Activated CD8-positive, alpha-beta memory T cell treated with anti-CD3 and anti-CD28 coated beads, Interleukin-2, amount 10 ng/mL, durations not matched to agents 7 days and 5 days (primary cell): ENCODE results near the gene COMMD4. TPM values are rescaled to one million over a fixed set of nuclear protein-coding genes. Genes with fewer than 3 reads are reported as not detected.

Experiments
- ATAC-seq: fragments of 150-1000 bp; cut with Tn5 transposase; one replicate; pipeline ENCODE4 v1.10.0; 2021; ENCODE audit warnings: moderate library complexity
- CTCF ChIA-PET: fragments of 350-600 bp; sonication (Branson Sonifier 250); formaldehyde crosslinking; loops from one replicate; lab custom pipeline; 2021; ENCODE audit warnings: antibody characterized with exemption; lab: Charles Lee
- DNase-seq: peaks from one replicate; pipeline ENCODE4 v3.0.0-alpha.2; 2020
- H3K27ac Mint-ChIP-seq: one replicate; pipeline ENCODE4 v1.8.0; 2021; ENCODE audit warnings: mild to moderate bottlenecking, mixed read lengths
- H3K27me3 Mint-ChIP-seq: one replicate; pipeline ENCODE4 v1.8.0; 2021; ENCODE audit warnings: mixed read lengths
- H3K36me3 Mint-ChIP-seq: one replicate; pipeline ENCODE4 v1.8.0; 2021; ENCODE audit warnings: mild to moderate bottlenecking, mixed read lengths
- H3K4me1 Mint-ChIP-seq: one replicate; pipeline ENCODE4 v1.8.0; 2021; ENCODE audit warnings: mixed read lengths
- H3K4me3 Mint-ChIP-seq: one replicate; pipeline ENCODE4 v1.8.0; 2021; ENCODE audit warnings: mild to moderate bottlenecking, moderate library complexity, mixed read lengths
- H3K9me3 Mint-ChIP-seq: one replicate; pipeline ENCODE4 v1.8.0; 2022; ENCODE audit warnings: low read depth, mixed read lengths
- total RNA-seq, 2 experiments: library from RNA; stranded (reverse); gene quantifications; one replicate each; pipeline ENCODE4 v1.2.3, GENCODE V29; 2021

The COMMD4 gene
- total RNA-seq, 2 experiments from 2014 or later, result 76.6 to 80.7 TPM

DNA sequence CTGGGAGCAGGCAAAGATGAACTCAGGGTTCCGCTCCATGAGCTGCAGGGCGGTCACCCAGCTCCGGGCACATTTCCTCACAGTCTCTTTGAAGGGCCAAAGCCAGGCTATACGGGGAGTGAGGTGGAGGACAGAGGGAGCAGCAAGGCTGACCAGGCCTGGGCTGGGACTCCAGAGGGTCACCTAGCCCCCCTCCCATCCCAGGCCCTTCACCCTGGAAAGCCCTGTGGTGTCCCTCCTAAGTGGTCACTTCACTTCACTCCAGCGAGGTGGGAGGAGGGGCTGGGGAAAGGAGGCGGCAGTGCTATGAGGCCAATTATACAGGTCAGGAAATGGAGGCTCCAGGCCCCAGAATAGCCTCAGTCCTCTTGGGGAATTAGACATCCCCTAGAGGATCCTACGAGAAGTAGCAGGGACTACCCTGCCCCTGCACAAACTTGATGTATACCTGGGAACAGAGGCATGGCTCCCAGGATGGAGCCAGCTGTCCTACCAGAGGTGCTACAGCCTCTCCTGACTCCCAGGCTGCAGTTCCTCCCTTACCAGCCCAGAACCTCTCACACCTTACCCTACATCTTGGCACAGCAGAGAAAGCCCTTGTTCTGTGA, 26.9 kb downstream of the COMMD4 start:
- CTCF ChIA-PET, result no interaction called here
- Mint-ChIP-seq H3K9me3 (no peaks in the 10 kb centered on the region), H3K27ac (no peak overlapping the region), H3K27me3 (no peaks in the 10 kb centered on the region), H3K4me1 (peaks cover 10% of the 10 kb centered on the region), H3K36me3 (peaks cover 4% of the 10 kb centered on the region), H3K4me3 (no peak overlapping the region)
- DNase-seq (no peak), ATAC-seq (no peak)

DNA sequence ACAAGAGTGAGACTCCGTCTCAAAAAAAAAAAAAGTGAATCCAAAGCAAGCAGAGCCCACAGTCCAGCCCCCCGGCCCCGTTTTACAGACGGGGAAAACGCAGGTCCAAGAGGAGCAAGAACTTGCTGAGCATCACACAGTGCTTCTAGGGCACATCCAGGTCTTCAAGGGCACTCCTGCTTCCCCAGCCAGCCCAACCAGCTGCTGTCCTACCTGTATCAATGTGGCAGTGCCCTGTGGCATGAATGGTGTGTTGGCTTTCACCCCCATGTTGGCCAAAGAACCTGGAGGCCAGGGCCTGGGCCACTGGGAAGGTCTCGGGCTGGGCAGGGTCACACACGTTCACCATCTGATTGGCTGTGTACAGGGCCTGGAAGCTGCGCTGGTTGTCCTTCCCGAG, 27.9 kb downstream of the COMMD4 start:
- Mint-ChIP-seq H3K9me3 (no peaks in the 10 kb centered on the region), H3K36me3 (peaks cover 2% of the 10 kb centered on the region), H3K4me3 (no peak overlapping the region), H3K4me1 (peaks cover 13% of the 10 kb centered on the region), H3K27ac (no peak overlapping the region), H3K27me3 (no peaks in the 10 kb centered on the region)
- DNase-seq (no peak), ATAC-seq (no peak)
- CTCF ChIA-PET, result no interaction called here

DNA sequence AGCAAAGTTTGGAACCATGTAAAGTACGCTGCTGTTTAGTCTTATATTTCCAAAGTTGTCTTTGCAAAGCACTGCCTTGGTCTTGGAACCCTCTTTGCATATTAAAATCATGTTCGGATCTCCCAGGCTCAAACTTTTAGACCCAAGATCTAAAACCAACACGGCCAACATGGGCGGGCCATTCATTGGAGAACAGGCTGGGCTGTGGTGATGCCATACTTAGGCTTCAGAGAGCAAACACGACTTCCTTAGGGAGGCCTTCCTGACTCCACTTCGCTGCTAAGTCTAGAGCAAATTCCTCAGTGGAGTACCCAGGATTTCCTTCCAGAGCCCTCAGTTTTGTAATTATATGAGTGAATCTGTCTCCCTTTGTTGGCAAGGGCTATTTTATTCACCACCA, 29.0 kb downstream of the COMMD4 start:
- Mint-ChIP-seq H3K4me1 (peaks cover 24% of the 10 kb centered on the region), H3K9me3 (no peaks in the 10 kb centered on the region), H3K4me3 (no peak overlapping the region), H3K27me3 (no peaks in the 10 kb centered on the region), H3K36me3 (peaks cover 9% of the 10 kb centered on the region), H3K27ac (no peak overlapping the region)
- CTCF ChIA-PET, result no interaction called here
- DNase-seq (no peak), ATAC-seq (no peak)

DNA sequence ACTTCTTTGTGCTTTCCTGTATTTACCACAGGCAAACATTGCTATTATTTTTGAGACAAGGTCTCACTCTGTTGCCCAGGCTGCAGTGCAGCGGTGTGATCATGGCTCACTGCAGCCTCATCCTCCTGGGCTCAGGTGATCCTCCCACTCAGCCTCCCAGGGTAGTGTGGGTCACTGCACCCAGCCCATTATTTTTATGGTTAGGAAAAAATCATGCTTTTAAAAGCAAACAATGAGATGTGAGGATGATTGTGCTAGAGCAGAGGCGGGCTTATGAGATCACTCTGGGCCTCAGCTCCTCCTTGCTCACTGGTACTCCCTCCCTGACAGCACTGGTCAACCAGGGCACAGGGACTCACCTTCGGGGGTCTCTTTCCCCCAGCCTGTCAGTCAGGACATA, 30.3 kb downstream of the COMMD4 start:
- CTCF ChIA-PET, result interaction anchor here (1.0 to 5.0 kb wide), 3 partner anchors 87 to 282 kb away, joined by 3 to 68 read pairs (median 59); partner anchors contain the start of genes IMP3, SIN3A and SNX33
- ATAC-seq, result no peak
- no peak overlapping the region for H3K27ac Mint-ChIP-seq
- no peak for DNase-seq
- peaks cover 25% of the 10 kb centered on the region for H3K4me1 Mint-ChIP-seq
- no peaks in the 10 kb centered on the region for H3K27me3 Mint-ChIP-seq
- H3K9me3 Mint-ChIP-seq, result no peaks in the 10 kb centered on the region
- no peak overlapping the region for H3K4me3 Mint-ChIP-seq
- H3K36me3 Mint-ChIP-seq, result peaks cover 13% of the 10 kb centered on the region

DNA sequence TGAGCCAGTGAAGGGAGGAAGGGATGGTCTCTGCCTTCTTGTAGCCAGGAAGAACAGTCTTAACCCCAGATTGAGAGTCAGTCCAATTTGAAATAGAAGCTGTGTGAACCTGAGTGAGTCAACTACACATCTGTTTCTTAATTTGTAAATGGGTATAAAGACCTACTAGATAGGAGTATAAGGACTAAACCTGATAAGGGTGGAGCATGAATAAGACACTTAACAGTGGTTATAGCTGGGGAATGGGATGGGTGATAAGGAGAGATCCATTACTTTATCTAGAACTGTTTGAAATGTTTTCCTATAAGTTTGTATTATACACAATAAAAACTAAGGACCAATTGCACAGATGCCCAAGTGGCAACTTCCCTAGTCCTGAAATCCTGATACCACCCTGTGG, 31.1 kb downstream of the COMMD4 start:
- H3K4me3 Mint-ChIP-seq, result no peak overlapping the region
- H3K36me3 Mint-ChIP-seq, result peaks cover 21% of the 10 kb centered on the region
- CTCF ChIA-PET, result interaction anchor here (0.7 to 5.0 kb wide), 16 partner anchors 10 to 1059 kb away, joined by 3 to 68 read pairs (median 7); partner anchors contain the start of genes IMP3, PTPN9, SIN3A and SNX33
- H3K4me1 Mint-ChIP-seq, result peaks cover 25% of the 10 kb centered on the region
- ATAC-seq (no peak), DNase-seq (no peak)
- no peaks in the 10 kb centered on the region for H3K9me3 Mint-ChIP-seq
- peak overlapping the region; percentile 90 for H3K27ac Mint-ChIP-seq
- H3K27me3 Mint-ChIP-seq, result no peaks in the 10 kb centered on the region

DNA sequence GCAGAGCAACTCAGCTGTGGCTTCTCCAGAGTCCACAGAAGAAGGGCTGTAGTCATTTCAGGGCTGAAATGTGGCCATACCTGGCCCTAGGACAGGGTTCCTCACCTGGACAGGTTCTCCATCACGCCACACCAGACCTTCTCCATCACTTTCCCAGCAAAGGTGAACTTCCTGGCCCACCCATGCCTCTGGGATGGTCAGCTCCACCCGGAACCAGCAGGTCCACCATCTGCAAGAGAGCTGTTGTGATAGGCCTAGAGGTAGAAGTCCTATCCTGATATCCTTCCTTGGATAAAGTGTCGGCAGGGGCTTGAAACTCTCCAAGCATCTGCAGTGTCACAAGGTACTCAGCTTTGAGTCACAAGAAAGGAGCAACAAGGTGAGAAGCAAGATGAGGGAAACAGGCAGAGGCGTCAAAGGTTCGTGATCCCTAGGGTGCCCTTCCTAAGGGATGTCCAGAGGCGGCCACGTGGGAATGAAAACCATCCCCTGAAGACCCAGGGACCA, 31.6 kb downstream of the COMMD4 start:
- peak overlapping the region; percentile 79 for H3K4me3 Mint-ChIP-seq
- CTCF ChIA-PET, result interaction anchor here (0.6 to 5.0 kb wide), 42 partner anchors 9 to 1060 kb away, joined by 3 to 68 read pairs (median 5); partner anchors contain the start of genes COMMD4, IMP3, PTPN9 and SIN3A
- no peaks in the 10 kb centered on the region for H3K9me3 Mint-ChIP-seq
- H3K27me3 Mint-ChIP-seq, result no peaks in the 10 kb centered on the region
- no peak for DNase-seq
- peaks cover 21% of the 10 kb centered on the region for H3K36me3 Mint-ChIP-seq
- peak overlapping the region; percentile 90 for H3K27ac Mint-ChIP-seq
- H3K4me1 Mint-ChIP-seq, result peaks cover 25% of the 10 kb centered on the region
- ATAC-seq, result no peak

DNA sequence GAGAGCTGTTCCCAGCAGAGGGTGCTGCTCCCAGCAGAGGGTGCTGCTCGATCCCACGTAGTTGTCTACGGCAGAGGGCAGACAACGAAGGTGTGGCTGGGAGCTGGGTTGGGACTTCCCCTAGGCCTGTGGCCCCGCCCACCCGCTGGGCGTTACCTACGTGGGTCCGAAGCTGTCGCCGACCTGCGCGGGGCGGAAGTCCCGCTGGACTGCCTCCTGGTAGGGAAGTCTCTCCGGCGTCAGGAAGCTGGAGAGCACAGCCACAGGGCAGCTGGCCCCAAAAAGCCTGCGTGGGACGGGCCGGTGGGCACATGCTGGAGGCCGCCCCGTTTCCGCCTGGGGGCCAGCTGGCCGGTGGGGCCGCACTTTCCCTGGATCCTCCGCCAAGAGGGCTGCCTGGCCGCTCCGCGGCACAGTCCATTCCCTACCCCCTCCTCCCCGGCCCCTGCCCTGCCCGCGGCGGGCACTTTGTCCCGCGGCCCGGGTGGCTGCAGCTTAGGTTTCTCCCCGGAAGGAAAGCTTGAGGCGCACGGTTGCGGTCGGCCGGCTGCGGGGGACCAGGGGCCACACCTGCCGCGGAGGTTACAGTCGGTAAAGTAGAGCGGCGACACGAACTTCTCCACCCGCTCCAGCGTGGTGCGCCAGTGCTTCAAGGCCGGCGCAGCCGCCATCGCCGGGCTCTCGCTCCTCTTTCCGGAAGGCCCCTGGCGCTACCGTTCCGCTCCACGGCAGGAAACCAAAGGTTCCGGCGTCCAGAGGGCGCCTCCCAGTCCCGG, 32.2 kb downstream of the COMMD4 start, which contains the start of gene MAN2C1:
Gene MAN2C1, minus strand, starts transcription at position 695 of the 776 bp plus-strand sequence. Its CDS starts 24 bp downstream, at position 671.
- peaks cover 25% of the 10 kb centered on the region for H3K36me3 Mint-ChIP-seq

DNA sequence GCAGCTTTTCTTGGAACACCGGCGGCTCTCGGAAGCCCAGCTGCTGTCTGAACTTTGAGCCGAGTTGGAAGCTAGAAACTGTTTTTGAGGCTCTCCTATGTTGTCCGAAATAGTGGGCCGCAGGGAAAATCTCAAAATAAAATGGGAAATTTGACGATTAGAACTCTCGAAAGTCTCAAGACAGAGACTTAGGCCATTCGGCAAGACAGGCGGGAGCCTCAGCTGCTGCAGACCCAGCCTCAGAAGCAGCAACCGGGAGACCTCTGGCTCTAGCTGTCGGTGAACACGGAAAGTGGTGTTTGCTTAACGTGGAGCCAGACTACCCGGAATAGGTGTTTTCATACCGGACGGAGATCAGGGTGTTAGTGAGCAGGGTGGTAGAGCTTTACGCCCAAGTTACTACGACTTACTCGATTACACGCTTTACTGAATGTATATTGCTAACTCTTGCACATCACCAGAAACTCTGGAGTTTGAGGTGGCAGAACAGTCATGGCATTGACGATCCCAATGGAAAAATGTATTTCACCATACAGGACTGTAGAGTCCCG, 32.9 kb downstream of the COMMD4 start:
- Mint-ChIP-seq H3K27ac (peak overlapping the region; percentile 90), H3K27me3 (no peaks in the 10 kb centered on the region), H3K4me1 (peaks cover 31% of the 10 kb centered on the region), H3K9me3 (no peaks in the 10 kb centered on the region), H3K4me3 (peak overlapping the region; percentile 79), H3K36me3 (peaks cover 30% of the 10 kb centered on the region)
- DNase-seq (peak; percentile 54), ATAC-seq (peak; percentile 14)
- CTCF ChIA-PET, result interaction anchor here (0.9 to 5.0 kb wide), 21 partner anchors 10 to 316 kb away, joined by 3 to 68 read pairs (median 6); partner anchors contain the start of genes COMMD4, IMP3, PTPN9 and SIN3A

More for the DNA sequence above, 32.2 kb downstream of the COMMD4 start, which contains the start of gene MAN2C1:
- Mint-ChIP-seq H3K27me3 (no peaks in the 10 kb centered on the region), H3K4me3 (peak within 1 kb of the TSS; percentile 79), H3K4me1 (peaks cover 29% of the 10 kb centered on the region), H3K9me3 (no peaks in the 10 kb centered on the region), H3K27ac (peak within 1 kb of the TSS; percentile 90)
- ATAC-seq (peak; percentile 95), DNase-seq (peak; percentile 96)
- CTCF ChIA-PET, result interaction anchor here (0.6 to 5.0 kb wide), 45 partner anchors 8 to 1060 kb away, joined by 3 to 68 read pairs (median 5); partner anchors contain the start of genes COMMD4, IMP3, PTPN9 and SIN3A

DNA sequence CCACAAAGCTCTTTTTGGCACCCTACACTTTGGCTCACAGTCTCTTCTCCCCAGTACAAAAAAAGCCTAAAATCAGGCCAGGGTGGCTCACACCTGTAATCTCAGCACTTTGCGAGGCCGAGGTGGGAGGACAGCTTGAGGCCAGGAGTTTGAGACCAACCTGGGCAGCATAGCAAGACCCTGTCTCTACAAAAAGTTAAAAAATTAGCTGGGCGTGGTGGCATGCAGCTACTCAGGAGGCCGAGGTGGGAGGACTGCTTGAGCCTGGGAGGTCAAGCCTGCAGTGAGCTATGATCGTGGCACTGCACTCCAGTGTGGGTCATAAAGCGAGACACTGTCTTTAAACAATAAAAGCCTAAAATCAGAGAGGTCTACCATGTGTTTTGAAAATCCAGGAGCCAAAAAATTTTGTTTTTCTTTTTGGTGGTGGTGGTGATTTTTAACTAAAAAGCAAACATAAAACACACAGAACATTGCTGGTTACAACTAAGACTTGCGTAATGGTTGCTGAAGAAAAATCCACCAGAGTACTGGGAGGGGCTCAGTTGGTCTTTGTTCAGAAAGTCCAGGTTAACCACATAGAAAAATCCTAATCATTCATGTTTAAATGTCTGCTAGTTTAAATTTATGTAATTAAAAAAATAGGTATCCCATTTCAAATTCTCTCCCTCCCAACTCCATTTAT, 34.2 kb downstream of the COMMD4 start:
- DNase-seq (no peak), ATAC-seq (no peak)
- Mint-ChIP-seq H3K27me3 (no peaks in the 10 kb centered on the region), H3K27ac (peak overlapping the region; percentile 90), H3K4me3 (peak overlapping the region; percentile 79), H3K9me3 (no peaks in the 10 kb centered on the region), H3K4me1 (peaks cover 31% of the 10 kb centered on the region), H3K36me3 (peaks cover 39% of the 10 kb centered on the region)
- CTCF ChIA-PET, result interaction anchor here (0.9 to 5.0 kb wide), 9 partner anchors 71 to 315 kb away, joined by 3 to 68 read pairs (median 3); partner anchors contain the start of genes IMP3, SIN3A, SNUPN and SNX33

DNA sequence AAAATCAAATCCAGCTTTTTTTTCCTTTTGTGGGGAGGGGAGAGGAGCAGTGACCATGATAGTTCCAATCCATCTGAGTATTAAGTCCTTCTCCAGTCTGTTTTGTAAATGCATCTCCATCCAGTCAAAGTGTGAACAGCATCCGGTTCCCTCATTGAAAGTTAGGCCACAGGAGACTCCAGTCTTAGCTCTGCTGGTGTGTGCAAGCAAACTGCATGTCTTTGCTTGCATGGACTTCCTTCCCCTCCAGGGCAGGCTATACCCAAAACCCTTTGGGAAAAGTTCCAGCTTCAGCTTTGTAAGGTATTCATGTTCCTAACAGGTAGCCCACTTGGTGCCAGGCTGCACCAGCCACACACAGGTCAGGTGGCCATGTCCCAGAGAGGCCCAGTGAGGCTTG, 35.6 kb downstream of the COMMD4 start:
- peak overlapping the region; percentile 13 for H3K27ac Mint-ChIP-seq
- H3K4me1 Mint-ChIP-seq, result peaks cover 31% of the 10 kb centered on the region
- ATAC-seq (no peak), DNase-seq (no peak)
- H3K36me3 Mint-ChIP-seq, result peaks cover 52% of the 10 kb centered on the region
- no peaks in the 10 kb centered on the region for H3K9me3 Mint-ChIP-seq
- H3K27me3 Mint-ChIP-seq, result no peaks in the 10 kb centered on the region
- no peak overlapping the region for H3K4me3 Mint-ChIP-seq
- CTCF ChIA-PET, result interaction anchor here (0.9 to 1.5 kb wide), 2 partner anchors 17 to 276 kb away, joined by 3 read pairs; partner anchors contain the start of gene SNX33

DNA sequence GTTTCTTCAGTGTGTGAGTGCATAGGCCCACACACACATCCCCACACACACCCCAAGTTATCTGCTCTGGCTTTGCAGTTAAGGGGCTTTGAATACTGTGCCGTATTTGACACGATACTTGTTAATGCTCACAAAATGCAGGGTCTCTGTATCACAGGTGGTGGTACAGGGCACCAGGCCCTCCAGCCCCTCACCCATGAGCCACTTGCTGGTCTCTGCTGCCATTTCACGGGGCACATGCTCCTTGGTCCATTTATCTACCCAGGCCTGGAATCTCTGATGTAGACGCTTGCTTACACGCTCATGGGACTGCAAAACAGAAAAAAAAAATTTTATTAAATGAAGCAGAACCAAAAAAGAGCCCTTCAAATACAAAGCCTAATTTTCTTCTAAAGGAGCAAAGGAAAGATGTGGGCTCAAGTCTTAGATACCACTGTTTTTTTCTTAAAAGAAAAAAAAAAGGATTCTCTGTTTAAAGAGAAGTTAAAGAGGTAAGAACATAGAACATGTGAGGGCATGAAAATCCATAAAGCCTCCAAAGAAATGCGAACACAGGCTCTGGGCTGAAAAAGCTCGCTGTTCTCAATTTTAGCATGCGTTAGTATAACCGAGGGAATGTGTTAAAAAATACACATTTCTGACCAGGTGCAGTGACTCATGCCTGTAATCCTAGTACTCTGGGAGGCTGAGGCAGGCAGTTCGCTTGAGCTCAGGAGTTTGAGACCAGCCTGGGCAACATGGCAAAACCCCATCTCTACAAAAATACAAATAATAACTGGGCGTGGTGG, 36.2 kb downstream of the COMMD4 start:
- CTCF ChIA-PET, result no interaction called here
- H3K4me3 Mint-ChIP-seq, result no peak overlapping the region
- H3K4me1 Mint-ChIP-seq, result peaks cover 27% of the 10 kb centered on the region
- DNase-seq, result no peak
- H3K27ac Mint-ChIP-seq, result no peak overlapping the region
- no peaks in the 10 kb centered on the region for H3K9me3 Mint-ChIP-seq
- no peaks in the 10 kb centered on the region for H3K27me3 Mint-ChIP-seq
- ATAC-seq, result no peak
- peaks cover 55% of the 10 kb centered on the region for H3K36me3 Mint-ChIP-seq

DNA sequence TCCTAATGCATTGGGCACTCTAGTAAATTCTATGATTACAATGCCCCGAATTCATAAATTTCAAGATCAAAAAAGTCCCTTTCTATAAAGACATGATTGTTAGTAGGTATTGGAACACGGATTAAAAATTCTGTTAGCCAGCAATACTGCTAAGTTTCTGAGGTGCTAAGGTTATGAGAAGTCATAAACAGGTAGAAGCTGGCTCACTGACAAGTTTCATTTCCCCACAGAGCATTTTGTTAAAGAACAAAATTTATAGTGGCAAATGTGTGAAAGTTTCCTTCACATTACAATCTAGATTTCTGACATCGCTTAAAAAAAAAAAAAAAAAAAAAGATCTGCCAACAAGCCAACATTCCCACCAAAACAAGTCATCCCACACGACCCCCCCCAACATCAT, 44.9 kb downstream of the COMMD4 start:
- peaks cover 4% of the 10 kb centered on the region for H3K4me1 Mint-ChIP-seq

More for the DNA sequence above, 44.9 kb downstream of the COMMD4 start:
- Mint-ChIP-seq H3K9me3 (no peaks in the 10 kb centered on the region), H3K27me3 (no peaks in the 10 kb centered on the region), H3K4me3 (no peak overlapping the region), H3K27ac (no peak overlapping the region), H3K36me3 (peaks cover 61% of the 10 kb centered on the region)
- ATAC-seq, result no peak
- CTCF ChIA-PET, result interaction anchor here (0.5 to 2.4 kb wide), 4 partner anchors 12 to 267 kb away, joined by 3 to 9 read pairs (median 3); partner anchors contain the start of genes MAN2C1 and SNX33
- DNase-seq, result no peak
